ENCODE data around the gene BPIFB2.

The BPIFB2 gene

DNA sequence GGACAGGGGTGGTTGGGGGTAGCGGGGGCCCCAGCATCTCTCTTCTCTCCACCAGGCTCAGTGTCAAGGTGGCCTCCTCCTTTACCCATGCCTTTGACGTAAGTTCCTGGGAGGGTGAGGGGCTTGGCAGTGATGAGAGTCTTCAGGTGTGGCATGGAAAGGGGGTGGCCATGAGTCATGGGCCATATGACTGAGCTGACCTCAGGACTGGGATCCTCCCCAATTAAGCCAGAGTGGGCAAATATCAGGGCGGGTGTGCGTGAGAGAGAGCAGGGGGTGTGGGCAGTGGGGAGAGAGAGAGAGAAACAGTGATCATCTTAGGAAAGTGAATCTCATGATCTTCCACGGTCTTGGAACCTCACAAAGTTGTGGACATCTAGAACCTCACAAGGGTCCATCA is 63.7 kb downstream of the BPIFB2 start:
- no peak for DNase-seq

DNA sequence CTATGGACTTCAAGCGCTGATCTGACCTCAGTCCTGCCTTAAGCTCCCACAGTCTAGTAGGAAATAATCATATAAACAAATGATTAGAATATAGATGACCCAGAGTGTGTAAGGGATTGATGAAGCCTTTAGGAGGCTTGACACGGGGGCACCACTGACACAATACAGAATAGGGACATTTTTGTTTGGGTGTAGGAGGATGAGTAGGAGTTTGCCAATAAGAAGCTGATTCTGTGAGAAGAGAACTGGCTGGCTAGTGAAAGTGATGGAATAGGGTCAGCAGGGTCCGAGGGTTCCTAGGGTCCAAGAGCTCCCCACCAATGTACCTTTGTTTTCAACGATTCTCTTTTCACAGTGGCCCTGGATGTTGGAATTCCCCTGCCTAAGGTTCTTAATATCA is 64.9 kb downstream of the BPIFB2 start:
- DNase-seq: no peak

DNA sequence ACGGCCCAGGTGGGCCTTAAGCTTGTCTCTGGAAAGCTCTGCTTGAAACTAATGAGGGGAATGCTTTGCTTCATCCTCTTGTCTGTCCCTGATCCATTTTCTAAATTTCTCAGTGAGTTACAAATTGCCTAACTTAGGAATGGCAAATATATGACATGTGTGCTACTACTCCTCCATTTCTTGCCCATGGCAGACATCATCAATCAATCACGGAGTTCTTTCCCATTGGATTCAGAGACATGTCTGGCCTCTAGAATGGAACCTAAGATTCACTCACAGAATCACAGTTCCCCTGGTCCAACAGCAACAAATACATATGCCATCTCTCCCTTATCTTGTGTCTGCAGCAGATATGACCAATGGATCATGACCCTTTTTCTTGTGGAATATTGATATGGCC is 65.3 kb downstream of the BPIFB2 start:
- DNase-seq: no peak

Measured in activated CD4-positive, CD25-positive, alpha-beta regulatory T cell treated with anti-CD3 and anti-CD28 coated beads, Interleukin-2, amount 50 U/mL, for 72 hours (primary cell).